ENCODE measurements around the gene ROMO1. TPM values are rescaled to one million over a fixed set of nuclear protein-coding genes. Genes with fewer than 3 reads are reported as not detected.

The ROMO1 gene
- total and polyA plus RNA-seq, 2 of the 8 experiments (the other 6 are each of a cell fraction or from before 2014, with no cell fraction given), result 164 to 702 TPM

GRCh38 chr20:35700625-35701148 is 1.5 kb downstream of the ROMO1 start:
- FAIRE-seq, result no peak
- TF ChIP-seq TAF1 (IDR thresholded peaks at IDR 0.05; ENCODE audit: low read depth, low read length), result no peak
- TF ChIP-seq POLR2A (IDR thresholded peaks at IDR 0.05; ENCODE audit: control extremely low read depth in 1 of 2, low read depth in 2 of 2, low read length in 2 of 2), result peak in 1 of 2 experiments; percentile 14; a peak in 2 of 3 replicates
- no peak for TF ChIP-seq KDM4A (IDR thresholded peaks at IDR 0.05; ENCODE audit: low read depth, low read length, severe bottlenecking)
- no peak for TF ChIP-seq HDAC6 (IDR thresholded peaks at IDR 0.05; ENCODE audit: low read depth, low read length)
- no peak for TF ChIP-seq GABPA (IDR thresholded peaks at IDR 0.05; ENCODE audit: borderline replicate concordance, insufficient read depth, low read length)
- TF ChIP-seq RNF2 (IDR thresholded peaks at IDR 0.05; ENCODE audit: borderline replicate concordance, low read depth, low read length, missing control alignments, poor library complexity, severe bottlenecking), result no peak
- peak overlapping the region in 1 of 2 experiments; percentile 75; a peak in 1 of 4 replicates for H3K4me2 ChIP-seq (ENCODE audit: insufficient read depth in 1 of 2, low read depth in 2 of 2, low read length in 2 of 2)

More at GRCh38 chr20:35700625-35701148, 1.5 kb downstream of the ROMO1 start:
- H2BK120ac ChIP-seq (replicated peaks; ENCODE audit: low read depth, low read length), result no peak overlapping the region
- H2BK12ac ChIP-seq (ENCODE audit: low read depth, low read length), result no peak overlapping the region
- H3K9ac ChIP-seq (replicated peaks in 1 of 4; ENCODE audit: extremely low read depth in 1 of 4, low read depth in 3 of 4, low read length in 3 of 4), result no peak overlapping the region
- no peak overlapping the region for H3K14ac ChIP-seq (ENCODE audit: insufficient read length)
- no peak overlapping the region for H3K27ac ChIP-seq (ENCODE audit: low read depth, low read length)
- no peak overlapping the region for H2AFZ ChIP-seq (ENCODE audit: low read length)
- H3K36me3 ChIP-seq (ENCODE audit: control insufficient read depth in 2 of 4, insufficient read depth in 4 of 4, low read length in 3 of 4), result peaks cover 7 to 38% (median 20%) of the 10 kb centered on the region in 4 experiments
- peak overlapping the region in 1 of 4 experiments; percentile 84; a peak in 2 of 8 replicates for H3K4me3 ChIP-seq (ENCODE audit: extremely low read depth in 1 of 4, insufficient read depth in 2 of 4, low read depth in 3 of 4, low read length in 4 of 4)
- peaks cover 0 to 8% of the 10 kb centered on the region in 2 experiments; a peak in 2 of 4 replicates for H3K79me2 ChIP-seq (ENCODE audit: control insufficient read depth in 1 of 2, insufficient read depth in 2 of 2, low read length in 2 of 2)
- H2BK20ac ChIP-seq (ENCODE audit: low read length), result no peak overlapping the region
- no peak overlapping the region for H2BK5ac ChIP-seq (ENCODE audit: low read depth, low read length)
- ChIA-PET POLR2A (ENCODE audit: partially characterized antibody) (interaction anchor here (0.9 to 40.1 kb wide), 12 partner anchors 30 to 254 kb away, joined by 3 to 2341 read pairs (median 3); partner anchors contain the start of genes CPNE1, ERGIC3, RBM12 and RBM39), CTCF (ENCODE audit: partially characterized antibody) (interaction anchor here (1.0 to 2.4 kb wide), 7 partner anchors 9 to 99 kb away, joined by 3 to 8 read pairs (median 4); partner anchors contain the start of gene RBM39)
- no peak overlapping the region for H2BK15ac ChIP-seq (ENCODE audit: low read length)
- H4K5ac ChIP-seq (ENCODE audit: insufficient read length, low read depth, low read length), result no peak overlapping the region
- no peak overlapping the region for H2AK5ac ChIP-seq (ENCODE audit: low read depth, low read length)
- H3K27me3 ChIP-seq (replicated peaks in 1 of 4; ENCODE audit: control insufficient read depth in 3 of 4, extremely low read depth in 1 of 4, insufficient read depth in 3 of 4, low read length in 3 of 4), result no peaks in the 10 kb centered on the region
- peaks cover 0 to 8% of the 10 kb centered on the region in 2 experiments for H4K20me1 ChIP-seq (replicated peaks in 1 of 2; ENCODE audit: control insufficient read depth in 1 of 2, insufficient read depth in 2 of 2, low read length in 2 of 2)
- peaks cover 0 to 2% (median under 1%) of the 10 kb centered on the region in 4 experiments; a peak in 3 of 7 replicates for H3K4me1 ChIP-seq (replicated peaks in 1 of 4; ENCODE audit: control insufficient read depth in 3 of 4, insufficient read depth in 4 of 4, low read length in 3 of 4)
- H3K56ac ChIP-seq (replicated peaks; ENCODE audit: insufficient read length, low read depth, low read length), result no peak overlapping the region
- H4K8ac ChIP-seq (ENCODE audit: extremely low read depth, insufficient read depth, low read length), result no peak overlapping the region
- H3K18ac ChIP-seq (ENCODE audit: extremely low read depth, low read length), result no peak overlapping the region
- DNase-seq (ENCODE audit: low read depth in 1 of 2, low spot score in 2 of 2), result no peak
- H3K4ac ChIP-seq (replicated peaks; ENCODE audit: insufficient read length, low read depth, low read length), result no peak overlapping the region
- no peak overlapping the region for H3K23ac ChIP-seq (ENCODE audit: insufficient read length)
- no peaks in the 10 kb centered on the region for H3K9me3 ChIP-seq (ENCODE audit: insufficient read depth in 2 of 2, low read depth in 1 of 2, low read length in 1 of 2)
- 90% methylated on average over 7 of the region's 7 CpGs; no CpG with 5 or more reads in 1 of the 2 experiments for WGBS, 2 experiments (ENCODE audit: extremely low coverage in 1 of 2, insufficient coverage in 1 of 2, insufficient read length in 1 of 2, insufficient replicate concordance in 2 of 2, low coverage in 1 of 2, low lambda C conversion rate in 2 of 2, missing lambda C conversion rate in 1 of 2)
- H4K91ac ChIP-seq (replicated peaks; ENCODE audit: insufficient read length, low read length), result no peak overlapping the region
- H3K23me2 ChIP-seq (ENCODE audit: low read depth, low read length), result peaks cover 13% of the 10 kb centered on the region
- no peaks in the 10 kb centered on the region for H3K79me1 ChIP-seq (ENCODE audit: low read depth, low read length)
